Measurements from ENCODE around the gene TGM5. TPM values are rescaled to one million over a fixed set of nuclear protein-coding genes. Genes with fewer than 3 reads are reported as not detected.

The TGM5 gene
- total RNA-seq, 1 donor from 2014 or later: not detected

DNA sequence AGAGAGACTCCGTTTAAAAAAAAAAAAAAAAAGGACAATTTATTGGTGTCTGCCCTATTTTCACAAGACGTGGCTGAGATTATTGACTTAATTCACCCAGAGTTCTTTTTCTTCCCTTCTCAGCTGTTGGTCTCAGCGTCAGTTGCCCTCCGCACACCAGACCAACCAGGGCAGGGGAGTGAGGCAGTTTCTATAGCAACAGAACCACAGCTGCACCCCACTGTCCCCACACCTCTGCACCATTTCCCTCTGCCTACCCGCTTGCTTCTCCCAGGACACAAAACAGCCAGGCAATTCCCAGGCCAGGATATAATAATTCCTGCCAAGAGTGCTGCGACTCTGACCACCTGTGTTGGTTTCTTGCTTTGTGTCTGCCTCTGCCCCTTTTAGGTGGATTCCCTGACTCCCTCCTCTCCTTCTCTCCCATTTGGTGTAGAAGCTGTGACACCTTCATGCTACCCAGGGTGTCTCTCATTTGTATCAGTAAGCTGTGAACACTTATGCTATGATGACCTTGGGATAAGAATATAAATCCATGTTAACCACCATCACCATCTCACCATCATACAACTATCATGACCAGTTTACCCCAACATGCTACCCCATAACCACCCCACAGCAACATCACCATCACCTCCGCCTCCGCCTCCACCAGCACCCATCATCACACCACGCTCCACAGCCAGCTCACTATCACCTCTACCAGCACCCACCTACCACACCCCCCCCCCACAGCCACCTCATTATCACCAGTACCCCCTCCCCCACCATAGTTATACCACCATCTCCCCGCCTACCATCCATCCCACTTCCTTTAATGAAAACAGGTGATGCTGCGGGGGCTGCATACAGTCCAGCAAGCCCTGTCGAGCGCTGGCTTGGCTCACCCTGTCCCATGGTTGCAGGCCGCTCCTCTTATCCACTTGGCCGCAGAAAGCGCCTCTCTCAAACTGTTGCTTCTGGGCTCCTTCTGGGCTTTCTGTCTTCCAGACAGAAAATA, 46.5 kb downstream of the TGM5 start:
- H3K27ac Mint-ChIP-seq: no peak overlapping the region
- H3K27me3 Mint-ChIP-seq (ENCODE audit: low read depth): peaks cover 9% of the 10 kb centered on the region
- TF ChIP-seq, protein P1, sequence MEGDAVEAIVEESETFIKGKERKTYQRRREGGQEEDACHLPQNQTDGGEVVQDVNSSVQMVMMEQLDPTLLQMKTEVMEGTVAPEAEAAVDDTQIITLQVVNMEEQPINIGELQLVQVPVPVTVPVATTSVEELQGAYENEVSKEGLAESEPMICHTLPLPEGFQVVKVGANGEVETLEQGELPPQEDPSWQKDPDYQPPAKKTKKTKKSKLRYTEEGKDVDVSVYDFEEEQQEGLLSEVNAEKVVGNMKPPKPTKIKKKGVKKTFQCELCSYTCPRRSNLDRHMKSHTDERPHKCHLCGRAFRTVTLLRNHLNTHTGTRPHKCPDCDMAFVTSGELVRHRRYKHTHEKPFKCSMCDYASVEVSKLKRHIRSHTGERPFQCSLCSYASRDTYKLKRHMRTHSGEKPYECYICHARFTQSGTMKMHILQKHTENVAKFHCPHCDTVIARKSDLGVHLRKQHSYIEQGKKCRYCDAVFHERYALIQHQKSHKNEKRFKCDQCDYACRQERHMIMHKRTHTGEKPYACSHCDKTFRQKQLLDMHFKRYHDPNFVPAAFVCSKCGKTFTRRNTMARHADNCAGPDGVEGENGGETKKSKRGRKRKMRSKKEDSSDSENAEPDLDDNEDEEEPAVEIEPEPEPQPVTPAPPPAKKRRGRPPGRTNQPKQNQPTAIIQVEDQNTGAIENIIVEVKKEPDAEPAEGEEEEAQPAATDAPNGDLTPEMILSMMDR (IDR thresholded peaks at IDR 0.05; ENCODE audit: unreplicated experiment): no peak
- peaks cover 3% of the 10 kb centered on the region for H3K9me3 Mint-ChIP-seq
- H3K36me3 Mint-ChIP-seq: no peaks in the 10 kb centered on the region
- H3K4me1 Mint-ChIP-seq: peaks cover 14% of the 10 kb centered on the region
- H3K4me3 Mint-ChIP-seq: no peak overlapping the region
- no peak for DNase-seq (ENCODE audit: low spot score in 2 of 2, unreplicated experiment in 2 of 2)

DNA sequence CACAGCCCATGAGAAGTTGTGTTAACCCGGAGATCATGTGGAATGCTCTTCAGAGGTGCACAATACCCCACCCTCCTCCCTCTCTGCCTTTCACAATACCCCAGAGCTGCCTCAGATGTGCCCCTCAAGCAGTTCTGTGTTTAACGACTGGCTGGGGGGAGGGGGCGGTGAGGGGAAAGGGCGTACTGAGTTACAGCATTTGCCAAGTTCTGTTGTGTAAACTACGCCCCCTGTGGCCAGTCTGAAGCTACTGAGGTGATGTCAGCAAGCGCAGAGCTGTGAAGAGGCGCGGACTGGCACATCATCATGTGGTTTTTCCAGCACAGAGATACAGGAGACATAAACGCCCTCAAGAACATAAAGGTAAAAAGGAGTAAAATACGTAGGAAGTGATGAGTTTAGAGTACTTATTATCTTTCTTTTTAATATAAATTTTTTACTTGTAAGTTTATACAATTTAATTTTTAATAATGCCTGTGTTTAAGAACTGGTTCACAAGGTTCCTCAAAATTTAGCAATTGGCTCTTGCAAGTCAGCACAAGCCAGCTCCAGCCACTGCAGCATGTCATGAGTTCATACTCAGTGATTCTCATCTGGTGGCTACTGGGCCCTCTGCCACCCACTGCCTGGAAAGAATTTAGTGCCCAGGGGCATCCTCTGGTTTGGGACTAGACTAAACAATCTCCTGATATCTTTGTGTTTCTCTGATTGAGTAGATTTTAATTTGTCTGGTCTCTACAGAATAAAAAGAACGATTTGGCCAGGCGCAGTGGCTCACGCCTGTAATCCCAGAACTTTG, 47.6 kb downstream of the TGM5 start:
- Mint-ChIP-seq H3K4me3 (no peak overlapping the region), H3K4me1 (peaks cover 14% of the 10 kb centered on the region), H3K36me3 (no peaks in the 10 kb centered on the region), H3K27me3 (ENCODE audit: low read depth) (peaks cover 5% of the 10 kb centered on the region), H3K27ac (no peak overlapping the region), H3K9me3 (peaks cover 3% of the 10 kb centered on the region)
- TF ChIP-seq, protein P1 (IDR thresholded peaks at IDR 0.05; ENCODE audit: unreplicated experiment): peak; percentile 38
- no peak for DNase-seq (ENCODE audit: low spot score in 2 of 2, unreplicated experiment in 2 of 2)

DNA sequence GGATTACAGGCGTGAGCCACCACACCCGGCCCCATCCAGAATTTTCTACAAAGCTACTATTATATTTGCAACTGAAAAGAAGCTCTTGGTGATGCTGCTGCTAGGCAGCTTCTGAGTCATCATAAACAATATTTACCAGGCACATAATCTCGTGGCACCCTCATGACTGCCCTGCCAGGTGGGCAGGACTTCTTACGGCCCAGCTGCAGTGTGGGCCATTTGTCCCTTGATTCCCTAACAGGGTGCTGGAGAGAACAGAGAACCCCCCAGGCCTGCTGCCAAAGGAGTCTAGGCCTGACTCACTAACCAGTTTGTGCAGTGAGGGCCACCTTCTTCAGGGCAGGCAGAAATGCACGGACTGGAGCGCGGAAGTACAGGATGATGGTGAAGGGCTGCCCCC, 50.8 kb downstream of the TGM5 start:
- H3K9me3 Mint-ChIP-seq: peaks cover 3% of the 10 kb centered on the region
- TF ChIP-seq, protein P1 (IDR thresholded peaks at IDR 0.05; ENCODE audit: unreplicated experiment): no peak
- DNase-seq (ENCODE audit: low spot score in 2 of 2, unreplicated experiment in 2 of 2): no peak
- peaks cover 2% of the 10 kb centered on the region for H3K27me3 Mint-ChIP-seq (ENCODE audit: low read depth)
- no peaks in the 10 kb centered on the region for H3K36me3 Mint-ChIP-seq
- H3K4me3 Mint-ChIP-seq: no peak overlapping the region
- peaks cover 7% of the 10 kb centered on the region for H3K4me1 Mint-ChIP-seq
- H3K27ac Mint-ChIP-seq: no peak overlapping the region

DNA sequence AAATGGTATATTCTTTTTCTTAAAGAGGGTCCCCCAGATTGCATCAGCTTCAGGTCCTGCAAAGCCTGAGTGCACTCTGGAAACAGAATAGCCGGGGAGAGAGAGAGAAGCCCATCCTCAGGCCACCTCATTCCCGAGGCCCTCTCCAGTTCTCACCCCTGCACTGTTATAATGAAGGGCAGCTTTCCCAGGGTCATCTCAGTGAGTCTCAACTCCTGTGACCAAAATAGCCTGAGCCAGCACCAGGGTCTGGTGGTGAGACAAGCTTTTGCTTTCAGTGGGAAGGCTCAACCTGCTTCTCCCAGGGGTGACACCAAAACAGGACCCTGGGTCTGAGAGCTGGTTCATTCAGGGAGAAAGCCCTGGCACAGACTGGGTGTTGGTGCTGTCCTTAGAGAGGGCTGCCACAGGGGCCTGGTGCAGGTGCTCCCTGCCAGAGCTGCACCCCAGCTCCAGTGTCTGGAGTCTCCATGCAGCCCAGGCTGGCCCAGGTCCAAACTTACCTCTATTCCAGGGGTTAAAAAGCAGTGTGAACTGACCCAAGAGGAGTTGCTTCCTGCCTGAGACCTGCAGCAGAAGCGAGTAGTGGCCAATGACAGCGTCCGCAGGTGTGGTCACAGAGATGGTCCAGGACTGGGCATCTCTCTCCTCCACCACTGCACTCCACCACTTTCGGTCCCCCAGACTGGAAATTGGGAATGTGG, 52.0 kb downstream of the TGM5 start:
- TF ChIP-seq, protein P1 (IDR thresholded peaks at IDR 0.05; ENCODE audit: unreplicated experiment): no peak
- peaks cover 14% of the 10 kb centered on the region for H3K27me3 Mint-ChIP-seq (ENCODE audit: low read depth)
- no peak for DNase-seq (ENCODE audit: low spot score in 2 of 2, unreplicated experiment in 2 of 2)
- peaks cover 3% of the 10 kb centered on the region for H3K9me3 Mint-ChIP-seq
- H3K4me1 Mint-ChIP-seq: peaks cover 1% of the 10 kb centered on the region
- H3K4me3 Mint-ChIP-seq: no peak overlapping the region
- H3K36me3 Mint-ChIP-seq: no peaks in the 10 kb centered on the region
- H3K27ac Mint-ChIP-seq: no peak overlapping the region

DNA sequence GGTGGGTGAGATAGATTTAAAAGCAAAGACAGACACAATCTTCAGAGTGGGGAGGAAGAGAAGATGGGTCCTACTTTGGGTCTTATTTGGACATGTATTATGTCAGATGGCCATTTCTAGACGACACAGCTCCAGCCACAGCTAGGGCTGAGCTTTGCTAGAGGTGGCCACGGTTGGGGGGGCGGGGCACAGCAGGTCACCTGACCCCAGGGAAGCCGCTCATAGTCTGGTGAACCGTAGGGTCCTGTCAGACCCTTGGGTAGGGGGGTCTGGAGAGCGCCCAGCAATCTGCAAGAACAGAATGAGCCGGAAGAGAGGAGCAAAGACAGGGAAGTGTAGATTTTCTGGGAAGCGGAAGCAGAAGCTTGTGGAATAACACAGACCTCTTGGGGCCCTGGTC, 52.6 kb downstream of the TGM5 start:
- Mint-ChIP-seq H3K4me3 (no peak overlapping the region), H3K27ac (no peak overlapping the region), H3K27me3 (ENCODE audit: low read depth) (peaks cover 20% of the 10 kb centered on the region), H3K4me1 (peaks cover 1% of the 10 kb centered on the region), H3K36me3 (no peaks in the 10 kb centered on the region), H3K9me3 (peaks cover 3% of the 10 kb centered on the region)
- TF ChIP-seq, protein P1 (IDR thresholded peaks at IDR 0.05; ENCODE audit: unreplicated experiment): no peak
- no peak for DNase-seq (ENCODE audit: low spot score in 2 of 2, unreplicated experiment in 2 of 2)
